ENCODE measurements around the gene SMIM22. TPM values are rescaled to one million over a fixed set of nuclear protein-coding genes. Genes with fewer than 3 reads are reported as not detected.

Gene SMIM22
- total RNA-seq, 2 donors from 2014 or later: 361 to 457 TPM

- intact Hi-C loops (cut with DNase I): no loop called here
- no peak overlapping the region for H3K27ac ChIP-seq
- TF ChIP-seq CTCF (IDR thresholded peaks at IDR 0.05): no peak
- no peak for DNase-seq
- H3K36me3 ChIP-seq: no peaks in the 10 kb centered on the region
- no peaks in the 10 kb centered on the region for H3K9me3 ChIP-seq
- no peak overlapping the region for H3K4me3 ChIP-seq
- peaks cover 14% of the 10 kb centered on the region for H3K4me1 ChIP-seq
- no peak overlapping the region for H3K9ac ChIP-seq (ENCODE audit: low read depth in 2 of 2, low read length in 2 of 2)
- no peaks in the 10 kb centered on the region for H3K27me3 ChIP-seq
Measured at GRCh38 chr16:4798456-4798855, 3.3 kb downstream of the SMIM22 start.

- no peak for DNase-seq
- Histone ChIP-seq H3K36me3 (no peaks in the 10 kb centered on the region), H3K9me3 (no peaks in the 10 kb centered on the region), H3K9ac (ENCODE audit: low read depth in 2 of 2, low read length in 2 of 2) (no peak overlapping the region), H3K27ac (no peak overlapping the region), H3K4me3 (no peak overlapping the region), H3K4me1 (peaks cover 15% of the 10 kb centered on the region), H3K27me3 (no peaks in the 10 kb centered on the region)
- intact Hi-C loops (cut with DNase I): no loop called here
- TF ChIP-seq CTCF (IDR thresholded peaks at IDR 0.05): no peak
Measured at GRCh38 chr16:4799171-4799855, 4.1 kb downstream of the SMIM22 start.

GRCh38 chr16:4800290-4801041, 5.3 kb downstream of the SMIM22 start:
- peak overlapping the region; percentile 97 for H3K27ac ChIP-seq
- no peak for TF ChIP-seq CTCF (IDR thresholded peaks at IDR 0.05)
- H3K4me3 ChIP-seq: no peak overlapping the region
- intact Hi-C loops (cut with DNase I): loop anchor here (2.0 kb wide), 1 partner anchor 32 kb away; no protein-coding TSS in a partner anchor
- no peaks in the 10 kb centered on the region for H3K36me3 ChIP-seq
- DNase-seq: peak; percentile 79
- no peaks in the 10 kb centered on the region for H3K9me3 ChIP-seq
- peaks cover 15% of the 10 kb centered on the region for H3K4me1 ChIP-seq
- H3K9ac ChIP-seq (ENCODE audit: low read depth in 2 of 2, low read length in 2 of 2): peak overlapping the region; percentile 43 to 95
- no peaks in the 10 kb centered on the region for H3K27me3 ChIP-seq

- Histone ChIP-seq H3K27ac (peak overlapping the region; percentile 97), H3K9ac (ENCODE audit: low read depth in 2 of 2, low read length in 2 of 2) (peak overlapping the region; percentile 90 to 95), H3K4me1 (peaks cover 15% of the 10 kb centered on the region), H3K4me3 (peak overlapping the region; percentile 91), H3K9me3 (no peaks in the 10 kb centered on the region), H3K27me3 (no peaks in the 10 kb centered on the region), H3K36me3 (no peaks in the 10 kb centered on the region)
- no peak for TF ChIP-seq CTCF (IDR thresholded peaks at IDR 0.05)
- no peak for DNase-seq
- intact Hi-C loops (cut with DNase I): loop anchor here (2.0 kb wide), 1 partner anchor 33 kb away; no protein-coding TSS in a partner anchor
Measured at GRCh38 chr16:4801051-4801961, 6.1 kb downstream of the SMIM22 start.
